ENCODE data around the gene GRM8. TPM values are rescaled to one million over a fixed set of nuclear protein-coding genes. Genes with fewer than 3 reads are reported as not detected.
"Not testable (repeated sequence)": the region's sequence is repeated elsewhere in the genome, so short reads cannot be mapped to it uniquely, and the experiment has no call there.

The GRM8 gene
- total and polyA plus RNA-seq, 4 experiments from 2014 or later, result not detected

- no peaks in the 10 kb centered on the region for H3K4me1 ChIP-seq (ENCODE audit: insufficient read depth, low read length)
- Mint-ChIP-seq H3K27me3 (peaks cover 0 to 10% of the 10 kb centered on the region in 2 donors), H3K36me3 (no peaks in the 10 kb centered on the region), H3K9me3 (no peaks in the 10 kb centered on the region), H3K4me3 (no peak overlapping the region), H3K4me1 (no peaks in the 10 kb centered on the region), H3K27ac (no peak overlapping the region)
- H3K27ac ChIP-seq (ENCODE audit: low read depth, low read length), result no peak overlapping the region
- CTCF ChIA-PET (ENCODE audit: partially characterized antibody), result no interaction called here
- H3K9me3 ChIP-seq (ENCODE audit: control insufficient read depth in 1 of 2, low read length in 2 of 2), result no peaks in the 10 kb centered on the region
- H3K36me3 ChIP-seq (ENCODE audit: insufficient read depth, low read length), result no peaks in the 10 kb centered on the region
- POLR2A ChIA-PET (ENCODE audit: partially characterized antibody), result no interaction called here
- intact Hi-C loops (cut with micrococcal nuclease), result no loop called here
- no peak overlapping the region for H3K4me3 ChIP-seq (ENCODE audit: low read length in 2 of 2)
- no peaks in the 10 kb centered on the region for H3K27me3 ChIP-seq (ENCODE audit: insufficient read depth, low read length)
- DNase-seq, result no peak
These were observed 408.9 kb downstream of the GRM8 start for GRCh38 chr7:126843883-126844282.

GRCh38 chr7:126843336-126843735, 409.4 kb downstream of the GRM8 start:
- Mint-ChIP-seq H3K27me3 (peaks cover 0 to 10% of the 10 kb centered on the region in 2 donors), H3K36me3 (no peaks in the 10 kb centered on the region), H3K4me3 (no peak overlapping the region), H3K27ac (no peak overlapping the region), H3K4me1 (no peaks in the 10 kb centered on the region), H3K9me3 (no peaks in the 10 kb centered on the region)
- Histone ChIP-seq H3K27ac (ENCODE audit: low read depth, low read length) (no peak overlapping the region), H3K36me3 (ENCODE audit: insufficient read depth, low read length) (no peaks in the 10 kb centered on the region), H3K4me3 (ENCODE audit: low read length in 2 of 2) (no peak overlapping the region), H3K4me1 (ENCODE audit: insufficient read depth, low read length) (no peaks in the 10 kb centered on the region), H3K9me3 (ENCODE audit: control insufficient read depth in 1 of 2, low read length in 2 of 2) (no peaks in the 10 kb centered on the region), H3K27me3 (ENCODE audit: insufficient read depth, low read length) (no peaks in the 10 kb centered on the region)
- DNase-seq, result no peak
- ChIA-PET CTCF (ENCODE audit: partially characterized antibody) (no interaction called here), POLR2A (ENCODE audit: partially characterized antibody) (no interaction called here)
- intact Hi-C loops (cut with micrococcal nuclease), result no loop called here

- intact Hi-C loops (cut with micrococcal nuclease), result no loop called here
- no peaks in the 10 kb centered on the region for H3K4me1 ChIP-seq (ENCODE audit: insufficient read depth, low read length)
- no peak overlapping the region for H3K4me3 ChIP-seq (ENCODE audit: low read length in 2 of 2)
- Mint-ChIP-seq H3K9me3 (no peaks in the 10 kb centered on the region), H3K36me3 (no peaks in the 10 kb centered on the region), H3K27ac (no peak overlapping the region), H3K4me1 (no peaks in the 10 kb centered on the region), H3K4me3 (no peak overlapping the region), H3K27me3 (peaks cover 0 to 10% of the 10 kb centered on the region in 2 donors)
- CTCF ChIA-PET (ENCODE audit: partially characterized antibody), result no interaction called here
- no peak for DNase-seq
- H3K9me3 ChIP-seq (ENCODE audit: control insufficient read depth in 1 of 2, low read length in 2 of 2), result no peaks in the 10 kb centered on the region
- H3K27ac ChIP-seq (ENCODE audit: low read depth, low read length), result no peak overlapping the region
- no peaks in the 10 kb centered on the region for H3K27me3 ChIP-seq (ENCODE audit: insufficient read depth, low read length)
- no peaks in the 10 kb centered on the region for H3K36me3 ChIP-seq (ENCODE audit: insufficient read depth, low read length)
- POLR2A ChIA-PET (ENCODE audit: partially characterized antibody), result no interaction called here
These were observed 410.3 kb downstream of the GRM8 start for GRCh38 chr7:126842451-126842850.

- H3K9me3 ChIP-seq (ENCODE audit: control insufficient read depth in 1 of 2, low read length in 2 of 2), result no peaks in the 10 kb centered on the region
- H3K27me3 ChIP-seq (ENCODE audit: insufficient read depth, low read length), result no peaks in the 10 kb centered on the region
- Mint-ChIP-seq H3K4me3 (no peak overlapping the region), H3K9me3 (no peaks in the 10 kb centered on the region), H3K36me3 (no peaks in the 10 kb centered on the region), H3K27me3 (peaks cover 0 to 10% of the 10 kb centered on the region in 2 donors), H3K4me1 (no peaks in the 10 kb centered on the region), H3K27ac (no peak overlapping the region)
- no peak overlapping the region for H3K27ac ChIP-seq (ENCODE audit: low read depth, low read length)
- POLR2A ChIA-PET (ENCODE audit: partially characterized antibody), result no interaction called here
- CTCF ChIA-PET (ENCODE audit: partially characterized antibody), result no interaction called here
- H3K36me3 ChIP-seq (ENCODE audit: insufficient read depth, low read length), result no peaks in the 10 kb centered on the region
- H3K4me1 ChIP-seq (ENCODE audit: insufficient read depth, low read length), result no peaks in the 10 kb centered on the region
- intact Hi-C loops (cut with micrococcal nuclease), result no loop called here
- DNase-seq, result no peak
- no peak overlapping the region for H3K4me3 ChIP-seq (ENCODE audit: low read length in 2 of 2)
These were observed 411.9 kb downstream of the GRM8 start for GRCh38 chr7:126840869-126841268.

- ChIA-PET POLR2A (ENCODE audit: partially characterized antibody) (no interaction called here), CTCF (ENCODE audit: partially characterized antibody) (no interaction called here)
- Mint-ChIP-seq H3K36me3 (no peaks in the 10 kb centered on the region), H3K9me3 (no peaks in the 10 kb centered on the region), H3K27me3 (peaks cover 0 to 10% of the 10 kb centered on the region in 2 donors), H3K4me1 (no peaks in the 10 kb centered on the region), H3K4me3 (no peak overlapping the region), H3K27ac (no peak overlapping the region)
- no peak for DNase-seq
- no peaks in the 10 kb centered on the region for H3K9me3 ChIP-seq (ENCODE audit: control insufficient read depth in 1 of 2, low read length in 2 of 2)
- H3K4me1 ChIP-seq (ENCODE audit: insufficient read depth, low read length), result no peaks in the 10 kb centered on the region
- no peaks in the 10 kb centered on the region for H3K27me3 ChIP-seq (ENCODE audit: insufficient read depth, low read length)
- no peak overlapping the region for H3K27ac ChIP-seq (ENCODE audit: low read depth, low read length)
- H3K4me3 ChIP-seq (ENCODE audit: low read length in 2 of 2), result no peak overlapping the region
- intact Hi-C loops (cut with micrococcal nuclease), result no loop called here
- H3K36me3 ChIP-seq (ENCODE audit: insufficient read depth, low read length), result no peaks in the 10 kb centered on the region
These were observed 413.1 kb downstream of the GRM8 start for GRCh38 chr7:126839624-126840023.

GRCh38 chr7:126838194-126838593, 414.5 kb downstream of the GRM8 start:
- Histone ChIP-seq H3K27me3 (ENCODE audit: insufficient read depth, low read length) (no peaks in the 10 kb centered on the region), H3K4me1 (ENCODE audit: insufficient read depth, low read length) (no peaks in the 10 kb centered on the region), H3K4me3 (ENCODE audit: low read length in 2 of 2) (no peak overlapping the region), H3K27ac (ENCODE audit: low read depth, low read length) (no peak overlapping the region), H3K36me3 (ENCODE audit: insufficient read depth, low read length) (no peaks in the 10 kb centered on the region), H3K9me3 (ENCODE audit: control insufficient read depth in 1 of 2, low read length in 2 of 2) (no peaks in the 10 kb centered on the region)
- Mint-ChIP-seq H3K9me3 (peaks cover 0 to 3% (median 0%) of the 10 kb centered on the region in 8 donors), H3K27ac (no peak overlapping the region), H3K4me1 (no peaks in the 10 kb centered on the region), H3K4me3 (no peak overlapping the region), H3K36me3 (no peaks in the 10 kb centered on the region), H3K27me3 (peaks cover 0 to 7% of the 10 kb centered on the region in 2 donors)
- CTCF ChIA-PET (ENCODE audit: partially characterized antibody), result no interaction called here
- POLR2A ChIA-PET (ENCODE audit: partially characterized antibody), result no interaction called here
- DNase-seq, result no peak
- intact Hi-C loops (cut with micrococcal nuclease), result no loop called here

- H3K9me3 ChIP-seq (ENCODE audit: control insufficient read depth in 1 of 2, low read length in 2 of 2); H3K27ac Mint-ChIP-seq; H3K4me1 ChIP-seq (ENCODE audit: insufficient read depth, low read length); DNase-seq; H3K27ac ChIP-seq (ENCODE audit: low read depth, low read length); H3K4me3 ChIP-seq (ENCODE audit: low read length in 2 of 2); H3K4me1 Mint-ChIP-seq; H3K36me3 ChIP-seq (ENCODE audit: insufficient read depth, low read length); H3K36me3 Mint-ChIP-seq; H3K4me3 Mint-ChIP-seq; CTCF ChIA-PET (ENCODE audit: partially characterized antibody); POLR2A ChIA-PET (ENCODE audit: partially characterized antibody); H3K27me3 ChIP-seq (ENCODE audit: insufficient read depth, low read length); H3K9me3 Mint-ChIP-seq; intact Hi-C loops (cut with micrococcal nuclease); H3K27me3 Mint-ChIP-seq: not testable (repeated sequence)
These were observed 421.5 kb downstream of the GRM8 start for GRCh38 chr7:126831241-126831640.

GRCh38 chr7:126820925-126821324, 431.8 kb downstream of the GRM8 start:
- intact Hi-C loops (cut with micrococcal nuclease), result no loop called here
- H3K27ac ChIP-seq (ENCODE audit: low read depth, low read length), result no peak overlapping the region
- H3K36me3 Mint-ChIP-seq, result no peaks in the 10 kb centered on the region

More at GRCh38 chr7:126820925-126821324, 431.8 kb downstream of the GRM8 start:
- no peaks in the 10 kb centered on the region for H3K4me1 Mint-ChIP-seq
- H3K27me3 Mint-ChIP-seq, result peaks cover 0 to 5% of the 10 kb centered on the region in 2 donors
- peaks cover 0 to 6% (median under 1%) of the 10 kb centered on the region in 8 donors for H3K9me3 Mint-ChIP-seq
- no peak overlapping the region for H3K4me3 Mint-ChIP-seq
- no peaks in the 10 kb centered on the region for H3K9me3 ChIP-seq (ENCODE audit: control insufficient read depth in 1 of 2, low read length in 2 of 2)
- no peak overlapping the region for H3K27ac Mint-ChIP-seq
- ChIA-PET POLR2A (ENCODE audit: partially characterized antibody) (no interaction called here), CTCF (ENCODE audit: partially characterized antibody) (no interaction called here)
- H3K27me3 ChIP-seq (ENCODE audit: insufficient read depth, low read length), result no peaks in the 10 kb centered on the region
- no peak for DNase-seq
- H3K36me3 ChIP-seq (ENCODE audit: insufficient read depth, low read length), result no peaks in the 10 kb centered on the region
- H3K4me1 ChIP-seq (ENCODE audit: insufficient read depth, low read length), result no peaks in the 10 kb centered on the region
- no peak overlapping the region for H3K4me3 ChIP-seq (ENCODE audit: low read length in 2 of 2)
